Measurements from ENCODE around the gene RPL22. TPM values are rescaled to one million over a fixed set of nuclear protein-coding genes. Genes with fewer than 3 reads are reported as not detected.

Gene RPL22
- polyA plus RNA-seq, 1 donor (not counting 4 experiments of a cell fraction or from before 2014, with no cell fraction given): 421 TPM

DNA sequence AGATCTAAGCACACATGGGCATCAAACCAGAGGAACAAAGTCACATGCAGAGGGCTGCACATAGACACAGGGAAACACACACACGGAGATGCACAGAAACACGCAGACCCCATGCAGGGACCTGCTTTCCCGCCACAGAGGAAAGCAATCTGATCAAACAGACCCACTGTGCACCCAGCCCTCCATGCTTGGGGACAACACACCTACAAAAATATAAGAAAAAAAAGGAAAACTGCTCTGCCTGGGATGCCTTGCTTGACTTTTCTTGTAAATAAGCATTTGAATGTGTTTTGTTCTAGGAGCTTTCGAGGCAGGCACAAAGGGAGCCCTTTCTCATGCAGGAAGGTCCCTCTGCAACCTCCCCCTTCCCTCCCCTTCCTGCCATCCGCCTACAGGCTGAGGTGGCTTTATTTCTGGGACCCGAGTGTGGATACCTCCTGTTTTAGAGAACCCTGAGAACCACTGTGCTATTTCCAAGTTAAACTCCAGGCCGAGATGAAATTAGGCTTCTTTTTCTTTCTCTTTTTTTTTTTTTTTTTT is 39.9 kb upstream of the RPL22 start:
- H3K9me3 ChIP-seq (ENCODE audit: control insufficient read depth, low read depth, low read length): no peaks in the 10 kb centered on the region
- no peak overlapping the region for H3K27ac ChIP-seq (ENCODE audit: control insufficient read depth, insufficient read depth, low read length)
- peaks cover 12% of the 10 kb centered on the region for H3K79me2 ChIP-seq (ENCODE audit: control insufficient read depth, insufficient read depth, low read length)
- no peak overlapping the region for H3K4me3 ChIP-seq (ENCODE audit: control insufficient read depth in 2 of 3, extremely low read depth in 1 of 3, insufficient read depth in 2 of 3, low read depth in 1 of 3, low read length in 3 of 3)
- H3K36me3 ChIP-seq (ENCODE audit: control insufficient read depth in 2 of 2, extremely low read depth in 1 of 2, insufficient read depth in 2 of 2, low read length in 2 of 2): no peaks in the 10 kb centered on the region
- no peak for TF ChIP-seq CTCF (optimal IDR thresholded peaks at IDR 0.05 in 1 of 3, IDR thresholded peaks at IDR 0.05 in 1 of 3, conservative IDR thresholded peaks at IDR 0.05 in 1 of 3; ENCODE audit: extremely low read depth in 1 of 3, insufficient read depth in 2 of 3, low read length in 3 of 3)
- no peak for TF ChIP-seq EZH2 (IDR thresholded peaks at IDR 0.05; ENCODE audit: low read length)
- FAIRE-seq (no peak), DNase-seq (ENCODE audit: low read depth, low spot score) (no peak)
- H3K9ac ChIP-seq (ENCODE audit: control insufficient read depth, extremely low read depth, insufficient read depth, low read length): no peak overlapping the region
- H4K20me1 ChIP-seq (ENCODE audit: control insufficient read depth, extremely low read depth, insufficient read depth, low read length): peaks cover 2% of the 10 kb centered on the region
- H3K9me1 ChIP-seq (ENCODE audit: control insufficient read depth, extremely low read depth, insufficient read depth, low read length): no peaks in the 10 kb centered on the region
- peaks cover 37% of the 10 kb centered on the region for H3K27me3 ChIP-seq (ENCODE audit: control insufficient read depth, extremely low read depth, insufficient read depth, low read length)
- dilution Hi-C loops (cut with MboI; ENCODE audit: extremely low pct_ligation_motif_present, low sequenced_read_pairs): no loop called here
- H3K4me2 ChIP-seq (ENCODE audit: control insufficient read depth, extremely low read depth, insufficient read depth, low read depth, low read length): no peak overlapping the region
- peaks cover 8% of the 10 kb centered on the region for H3K4me1 ChIP-seq (ENCODE audit: control insufficient read depth, extremely low read depth, insufficient read depth, low read length)
- no peak overlapping the region for H2AFZ ChIP-seq (ENCODE audit: control insufficient read depth, low read length)

DNA sequence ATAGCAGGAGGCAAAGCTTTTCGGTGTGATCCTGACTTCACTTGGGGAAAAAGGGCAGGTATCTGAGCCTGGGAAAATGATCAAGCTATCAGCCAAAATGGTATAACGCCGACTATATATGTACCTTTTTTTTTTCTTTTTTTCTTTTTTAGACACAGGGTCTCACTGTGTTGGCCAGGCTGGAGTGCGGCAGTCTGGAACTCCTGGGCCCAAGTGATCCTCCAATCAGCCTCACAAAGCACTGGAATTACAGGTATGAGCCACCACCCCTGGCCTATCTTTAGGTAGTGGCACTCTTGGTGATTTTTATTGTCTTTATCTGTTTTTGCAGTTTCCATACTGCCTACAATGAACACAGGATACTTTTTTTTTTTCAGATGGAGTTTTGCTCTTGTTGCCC is 37.7 kb upstream of the RPL22 start:
- FAIRE-seq: no peak
- Histone ChIP-seq H3K36me3 (ENCODE audit: control insufficient read depth in 2 of 2, extremely low read depth in 1 of 2, insufficient read depth in 2 of 2, low read length in 2 of 2) (peaks cover 5 to 7% of the 10 kb centered on the region in 2 experiments), H3K4me1 (ENCODE audit: control insufficient read depth, extremely low read depth, insufficient read depth, low read length) (peaks cover 9% of the 10 kb centered on the region), H3K9me3 (ENCODE audit: control insufficient read depth, low read depth, low read length) (no peaks in the 10 kb centered on the region), H3K27ac (ENCODE audit: control insufficient read depth, insufficient read depth, low read length) (no peak overlapping the region), H3K27me3 (ENCODE audit: control insufficient read depth, extremely low read depth, insufficient read depth, low read length) (peaks cover 18% of the 10 kb centered on the region), H3K4me3 (ENCODE audit: control insufficient read depth in 2 of 3, extremely low read depth in 1 of 3, insufficient read depth in 2 of 3, low read depth in 1 of 3, low read length in 3 of 3) (no peak overlapping the region), H3K4me2 (ENCODE audit: control insufficient read depth, extremely low read depth, insufficient read depth, low read depth, low read length) (no peak overlapping the region), H4K20me1 (ENCODE audit: control insufficient read depth, extremely low read depth, insufficient read depth, low read length) (no peaks in the 10 kb centered on the region), H2AFZ (ENCODE audit: control insufficient read depth, low read length) (no peak overlapping the region), H3K9ac (ENCODE audit: control insufficient read depth, extremely low read depth, insufficient read depth, low read length) (no peak overlapping the region), H3K79me2 (ENCODE audit: control insufficient read depth, insufficient read depth, low read length) (peaks cover 23% of the 10 kb centered on the region), H3K9me1 (ENCODE audit: control insufficient read depth, extremely low read depth, insufficient read depth, low read length) (no peaks in the 10 kb centered on the region)
- TF ChIP-seq CTCF (optimal IDR thresholded peaks at IDR 0.05 in 1 of 3, IDR thresholded peaks at IDR 0.05 in 1 of 3, conservative IDR thresholded peaks at IDR 0.05 in 1 of 3; ENCODE audit: extremely low read depth in 1 of 3, insufficient read depth in 2 of 3, low read length in 3 of 3) (no peak), EZH2 (IDR thresholded peaks at IDR 0.05; ENCODE audit: low read length) (no peak)
- dilution Hi-C loops (cut with MboI; ENCODE audit: extremely low pct_ligation_motif_present, low sequenced_read_pairs): no loop called here
- no peak for DNase-seq (ENCODE audit: low read depth, low spot score)

Data from keratinocyte (primary cell).